SK-N-SH (cell line): Measurements from ENCODE around the gene NUDCD3. TPM values are rescaled to one million over a fixed set of nuclear protein-coding genes. Genes with fewer than 3 reads are reported as not detected.

ENCODE experiments used
- CTCF ChIA-PET: fragments of 300-600, 350-600 bp; formaldehyde crosslinking; extraction: SDS; loops from one replicate; lab custom pipeline; 2021; lab: Yijun Ruan, JAX
- POLR2A ChIA-PET: fragments of 350-600 bp; sonication (Branson Sonifier 250); formaldehyde crosslinking; extraction: SDS; loops from one replicate; lab custom pipeline; 2020; ENCODE audit warnings: antibody characterized with exemption, inconsistent platforms; lab: Yijun Ruan, JAX
- DNase-seq: peaks from one replicate; pipeline ENCODE4 v3.0.0; 2012
- H2AFZ ChIP-seq: fragments of 200-600 bp; sonication (generic); 2 replicates; pipeline ENCODE4 v1.8.1; 2016; ENCODE audit warnings: antibody characterized with exemption, mild to moderate bottlenecking, low read depth
- H3F3A ChIP-seq: fragments of 200-600 bp; sonication (generic); replicated peaks from 2 replicates; pipeline ENCODE3; 2016; ENCODE audit warnings: antibody characterized with exemption, mild to moderate bottlenecking; ENCODE audit not compliant: insufficient read depth
- H3K27ac ChIP-seq, 2 experiments: fragments of 200-500 bp in 1 of 2; fragments of 200-600 bp in 1 of 2; sonication (Bioruptor generic) in 1 of 2; sonication (generic), shearing (Covaris generic) in 1 of 2; 2 replicates each; pipeline versions ENCODE4 v1.5.1 to v1.6.1; 2014 to 2016; ENCODE audit warnings: low read depth in 2 of 2, inconsistent platforms in 1 of 2, low read length in 1 of 2, mild to moderate bottlenecking in 1 of 2, mixed read lengths in 1 of 2
- H3K27me3 ChIP-seq: fragments of 200-600 bp; sonication (generic), shearing (Covaris generic); 2 replicates; pipeline ENCODE4 v1.6.1; 2016; ENCODE audit warnings: mixed run types; ENCODE audit not compliant: insufficient read depth
- H3K36me3 ChIP-seq, 2 experiments: fragments of 200-500 bp in 1 of 2; fragments of 200-600 bp in 1 of 2; sonication (Bioruptor generic) in 1 of 2; sonication (generic) in 1 of 2; replicated peaks in 1 of 2; 2 replicates each; pipeline versions ENCODE3 to v1.5.1; 2014 to 2016; ENCODE audit warnings: low read length in 1 of 2, mild to moderate bottlenecking in 1 of 2; ENCODE audit not compliant: insufficient read depth in 2 of 2, control insufficient read depth in 1 of 2
- H3K4me1 ChIP-seq, 2 experiments: fragments of 200-500 bp in 1 of 2; fragments of 200-600 bp in 1 of 2; sonication (Bioruptor generic) in 1 of 2; sonication (generic), shearing (Covaris generic) in 1 of 2; 2 replicates each; pipeline versions ENCODE4 v1.5.1 to v1.6.1; 2014 to 2016; ENCODE audit warnings: low read depth in 1 of 2, low read length in 1 of 2, mixed run types in 1 of 2; ENCODE audit not compliant: insufficient read depth in 2 of 2, control insufficient read depth in 1 of 2
- H3K4me2 ChIP-seq: fragments of 200-600 bp; sonication (generic), shearing (Covaris generic); 2 replicates; pipeline ENCODE4 v1.6.1; 2017; ENCODE audit warnings: mixed run types
- H3K4me3 ChIP-seq, 2 experiments: fragments of 200-500 bp in 1 of 2; fragments of 200-600 bp in 1 of 2; sonication (Bioruptor generic) in 1 of 2; sonication (generic), shearing (Covaris generic) in 1 of 2; 2 replicates each; pipeline versions ENCODE4 v1.5.1 to v1.8.1; 2014 to 2016; ENCODE audit warnings: low read depth in 2 of 2, inconsistent platforms in 1 of 2, low read length in 1 of 2, mild to moderate bottlenecking in 1 of 2, mixed read lengths in 1 of 2, moderate library complexity in 1 of 2
- H3K79me2 ChIP-seq: fragments of 200-600 bp; sonication (generic); 2 replicates; pipeline ENCODE4 v1.8.1; 2017; ENCODE audit warnings: mild to moderate bottlenecking; ENCODE audit not compliant: insufficient read depth
- H3K9ac ChIP-seq: fragments of 200-600 bp; sonication (generic); 2 replicates; pipeline ENCODE4 v1.6.1; 2017; ENCODE audit warnings: mixed run types
- H3K9me2 ChIP-seq: fragments of 200-600 bp; sonication (generic); 2 replicates; pipeline ENCODE4 v1.6.1; 2017; ENCODE audit warnings: mixed run types
- H3K9me3 ChIP-seq: fragments of 200-600 bp; sonication (generic); 2 replicates; pipeline ENCODE4 v1.6.1; 2017; ENCODE audit warnings: mixed run types, mild to moderate bottlenecking, moderate library complexity
- H4K20me1 ChIP-seq: fragments of 200-600 bp; sonication (generic); 2 replicates; pipeline ENCODE4 v1.6.1; 2017; ENCODE audit warnings: mild to moderate bottlenecking, mixed run types; ENCODE audit not compliant: insufficient read depth
- CHD2 ChIP-seq: fragments of 150-350 bp; IDR thresholded peaks from 2 replicates; pipeline ENCODE4 v1.6.1; 2018; ENCODE audit warnings: low read length; ENCODE audit not compliant: partially characterized antibody
- ELF1 ChIP-seq: IDR thresholded peaks from 2 replicates; pipeline ENCODE4 v1.4.0; 2012
- EP300 ChIP-seq, 2 experiments: IDR thresholded peaks; 2 replicates each; pipeline versions ENCODE4 v1.4.0 to v1.6.1; 2012; ENCODE audit warnings: borderline replicate concordance in 1 of 2, low read depth in 1 of 2, low read length in 1 of 2
- FOSL2 ChIP-seq: IDR thresholded peaks from 2 replicates; pipeline ENCODE4 v1.4.0; 2012; ENCODE audit warnings: low read depth, mild to moderate bottlenecking, moderate library complexity, borderline replicate concordance
- FOXJ3 ChIP-seq: sonication (generic); formaldehyde crosslinking; IDR thresholded peaks from 2 replicates; pipeline ENCODE4 v1.5.1; 2020; ENCODE audit warnings: mild to moderate bottlenecking, missing genetic modification reagents
- GATA2 ChIP-seq: sonication (generic); formaldehyde crosslinking; IDR thresholded peaks from 2 replicates; pipeline ENCODE4 v1.5.0; 2020; ENCODE audit warnings: mild to moderate bottlenecking, missing genetic modification reagents
- JUND ChIP-seq: IDR thresholded peaks from 2 replicates; pipeline ENCODE4 v1.4.0; 2012
- MEF2A ChIP-seq: IDR thresholded peaks from 2 replicates; pipeline ENCODE4 v1.4.0; 2012; ENCODE audit warnings: low read depth, borderline replicate concordance
- NFIC ChIP-seq: IDR thresholded peaks from 2 replicates; pipeline ENCODE4 v1.4.0; 2012; ENCODE audit warnings: borderline replicate concordance
- POLR2AphosphoS5 ChIP-seq: IDR thresholded peaks from 2 replicates; pipeline ENCODE4 v1.6.1; 2012; ENCODE audit warnings: low read depth, low read length
- RAD21 ChIP-seq: IDR thresholded peaks from 2 replicates; pipeline ENCODE4 v1.6.1; 2012; ENCODE audit warnings: mild to moderate bottlenecking, low read length
- RCOR1 ChIP-seq: fragments of 150-350 bp; IDR thresholded peaks from 2 replicates; pipeline ENCODE4 v1.6.1; 2017; ENCODE audit warnings: antibody characterized with exemption, low read length
- SIN3A ChIP-seq: IDR thresholded peaks from 2 replicates; pipeline ENCODE4 v1.6.1; 2012; ENCODE audit warnings: low read depth, mild to moderate bottlenecking, low read length, moderate library complexity, borderline replicate concordance
- TAF1 ChIP-seq: IDR thresholded peaks from 2 replicates; pipeline ENCODE4 v1.6.1; 2012; ENCODE audit warnings: low read depth, mild to moderate bottlenecking, low read length, moderate library complexity, borderline replicate concordance
- TEAD4 ChIP-seq: IDR thresholded peaks from 2 replicates; pipeline ENCODE4 v1.4.0; 2012; ENCODE audit warnings: mild to moderate bottlenecking, borderline replicate concordance; ENCODE audit not compliant: insufficient read depth
- YY1 ChIP-seq: IDR thresholded peaks from 2 replicates; pipeline ENCODE4 v1.4.0; 2012; ENCODE audit warnings: low read depth, mild to moderate bottlenecking
- WGBS: methylation state at CpG from one replicate; pipeline ENCODE4 v1.1.6; 2017; ENCODE audit warnings: low lambda C conversion rate; 5-methylcytosine and 5-hydroxymethylcytosine counted together
- polyA plus RNA-seq, 3 experiments: library from polyadenylated mRNA; depleted of rRNA; stranded (reverse); fragments of >200 nt; gene quantifications; 2 replicates each; pipeline ENCODE4 v1.2.3, GENCODE V29; 2012
- TF ChIP-seq, protein P1 (sequence below): fragments of 150-350 bp; IDR thresholded peaks from 2 replicates; pipeline ENCODE4 v1.6.1; 2017; ENCODE audit warnings: antibody characterized with exemption, low read length, low read depth, borderline replicate concordance
- TF ChIP-seq, protein P2 (sequence below): fragments of 200-600 bp; sonication (generic); IDR thresholded peaks from 2 replicates; pipeline ENCODE4 v1.6.1; 2017; ENCODE audit warnings: antibody characterized with exemption, mild to moderate bottlenecking, moderate library complexity
- TF ChIP-seq, protein P3 (sequence below): fragments of 150-350 bp; IDR thresholded peaks from 2 replicates; pipeline ENCODE4 v1.6.1; 2016; ENCODE audit warnings: mild to moderate bottlenecking, low read depth, low read length

Gene NUDCD3
- polyA plus RNA-seq, 1 of the 3 experiments (the other 2 are of a cell fraction): 66.0 TPM

DNA sequence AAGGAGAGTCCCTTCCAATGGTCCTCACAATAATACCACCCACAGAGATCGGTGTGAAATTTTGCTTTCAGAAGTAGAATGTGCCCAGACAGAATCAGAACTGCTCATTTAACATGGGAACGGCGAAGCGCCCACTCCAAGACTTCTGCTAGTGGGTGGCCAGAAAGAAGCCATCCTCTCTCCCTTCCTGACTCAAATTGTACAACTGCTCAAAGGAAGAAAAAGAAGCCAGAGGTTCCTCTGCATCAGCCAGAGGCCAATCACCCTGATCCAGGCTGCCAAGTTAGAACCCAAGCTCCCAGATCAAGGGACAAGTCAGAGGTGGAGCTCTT lies 23.3 kb downstream of the NUDCD3 start:
- POLR2A ChIA-PET: no interaction called here
- CTCF ChIA-PET: interaction anchor here (1.1 to 1.5 kb wide), 3 partner anchors 58 to 254 kb away, joined by 3 to 4 read pairs (median 3); no protein-coding TSS in a partner anchor
- Histone ChIP-seq H4K20me1 (peaks cover 38% of the 10 kb centered on the region), H3K9ac (no peak overlapping the region), H3K79me2 (peaks cover 100% of the 10 kb centered on the region), H3K27me3 (no peaks in the 10 kb centered on the region), H3K4me3 (no peak overlapping the region), H3K4me2 (no peak overlapping the region), H3K9me2 (no peaks in the 10 kb centered on the region), H3K4me1 (peaks cover 16 to 30% of the 10 kb centered on the region in 2 experiments), H2AFZ (no peak overlapping the region), H3F3A (peaks cover 27% of the 10 kb centered on the region), H3K27ac (no peak overlapping the region)
- WGBS: 98% methylated on average over 4 of the region's 4 CpGs
- no peak for DNase-seq
- TF ChIP-seq, protein P1, sequence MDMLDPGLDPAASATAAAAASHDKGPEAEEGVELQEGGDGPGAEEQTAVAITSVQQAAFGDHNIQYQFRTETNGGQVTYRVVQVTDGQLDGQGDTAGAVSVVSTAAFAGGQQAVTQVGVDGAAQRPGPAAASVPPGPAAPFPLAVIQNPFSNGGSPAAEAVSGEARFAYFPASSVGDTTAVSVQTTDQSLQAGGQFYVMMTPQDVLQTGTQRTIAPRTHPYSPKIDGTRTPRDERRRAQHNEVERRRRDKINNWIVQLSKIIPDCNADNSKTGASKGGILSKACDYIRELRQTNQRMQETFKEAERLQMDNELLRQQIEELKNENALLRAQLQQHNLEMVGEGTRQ: no peak
- TF ChIP-seq EP300 (IDR thresholded peaks at IDR 0.05; ENCODE audit: borderline replicate concordance in 1 of 2, low read depth in 1 of 2, low read length in 1 of 2): no peak
- TF ChIP-seq RAD21: no peak
- TF ChIP-seq ELF1: no peak
- TF ChIP-seq FOSL2: no peak
- TF ChIP-seq YY1: no peak
- TF ChIP-seq MEF2A: no peak
- TF ChIP-seq, protein P2, sequence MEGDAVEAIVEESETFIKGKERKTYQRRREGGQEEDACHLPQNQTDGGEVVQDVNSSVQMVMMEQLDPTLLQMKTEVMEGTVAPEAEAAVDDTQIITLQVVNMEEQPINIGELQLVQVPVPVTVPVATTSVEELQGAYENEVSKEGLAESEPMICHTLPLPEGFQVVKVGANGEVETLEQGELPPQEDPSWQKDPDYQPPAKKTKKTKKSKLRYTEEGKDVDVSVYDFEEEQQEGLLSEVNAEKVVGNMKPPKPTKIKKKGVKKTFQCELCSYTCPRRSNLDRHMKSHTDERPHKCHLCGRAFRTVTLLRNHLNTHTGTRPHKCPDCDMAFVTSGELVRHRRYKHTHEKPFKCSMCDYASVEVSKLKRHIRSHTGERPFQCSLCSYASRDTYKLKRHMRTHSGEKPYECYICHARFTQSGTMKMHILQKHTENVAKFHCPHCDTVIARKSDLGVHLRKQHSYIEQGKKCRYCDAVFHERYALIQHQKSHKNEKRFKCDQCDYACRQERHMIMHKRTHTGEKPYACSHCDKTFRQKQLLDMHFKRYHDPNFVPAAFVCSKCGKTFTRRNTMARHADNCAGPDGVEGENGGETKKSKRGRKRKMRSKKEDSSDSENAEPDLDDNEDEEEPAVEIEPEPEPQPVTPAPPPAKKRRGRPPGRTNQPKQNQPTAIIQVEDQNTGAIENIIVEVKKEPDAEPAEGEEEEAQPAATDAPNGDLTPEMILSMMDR: no peak
- no peak for TF ChIP-seq TAF1
- TF ChIP-seq FOXJ3 (CRISPR knock-in tag): no peak
- no peak for TF ChIP-seq POLR2AphosphoS5
- TF ChIP-seq, protein P3, sequence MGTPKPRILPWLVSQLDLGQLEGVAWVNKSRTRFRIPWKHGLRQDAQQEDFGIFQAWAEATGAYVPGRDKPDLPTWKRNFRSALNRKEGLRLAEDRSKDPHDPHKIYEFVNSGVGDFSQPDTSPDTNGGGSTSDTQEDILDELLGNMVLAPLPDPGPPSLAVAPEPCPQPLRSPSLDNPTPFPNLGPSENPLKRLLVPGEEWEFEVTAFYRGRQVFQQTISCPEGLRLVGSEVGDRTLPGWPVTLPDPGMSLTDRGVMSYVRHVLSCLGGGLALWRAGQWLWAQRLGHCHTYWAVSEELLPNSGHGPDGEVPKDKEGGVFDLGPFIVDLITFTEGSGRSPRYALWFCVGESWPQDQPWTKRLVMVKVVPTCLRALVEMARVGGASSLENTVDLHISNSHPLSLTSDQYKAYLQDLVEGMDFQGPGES: no peak
- no peak for TF ChIP-seq SIN3A
- no peak for TF ChIP-seq GATA2
- no peak for TF ChIP-seq RCOR1
- no peak for TF ChIP-seq CHD2
- TF ChIP-seq TEAD4: no peak
- no peak for TF ChIP-seq NFIC
- TF ChIP-seq JUND: no peak
- TF ChIP-seq, all 33 proteins: peak for 0
- H3K9me3 ChIP-seq: no peaks in the 10 kb centered on the region
- peaks cover 48 to 75% of the 10 kb centered on the region in 2 experiments for H3K36me3 ChIP-seq
